Limb (tissue), 2 donors: ENCODE measurements around the gene HELZ.
A peak's percentile ranks its signal among the peaks of the same experiment; 100 is the strongest.
"Not testable (repeated sequence)": the region's sequence is repeated elsewhere in the genome, so short reads cannot be mapped to it uniquely, and the experiment has no call there.

Experiments
- DNase-seq, 2 donors: peaks; one replicate each; pipeline ENCODE4 v3.0.0-alpha.2; 2016; ENCODE audit errors: extremely low spot score in 2 of 2

HELZ gene

GRCh38 chr17:67197023-67197422 lies 48.0 kb downstream of the HELZ start:
- DNase-seq, result not testable (repeated sequence)

- no peak for DNase-seq
Observed at GRCh38 chr17:67196422-67196821, 48.6 kb downstream of the HELZ start.

GRCh38 chr17:67194134-67194533 lies 50.9 kb downstream of the HELZ start:
- DNase-seq, result no peak

GRCh38 chr17:67187927-67188326 lies 57.1 kb downstream of the HELZ start:
- DNase-seq, result no peak

GRCh38 chr17:67186782-67187181 lies 58.2 kb downstream of the HELZ start:
- DNase-seq, result no peak

GRCh38 chr17:67183531-67183930 lies 61.5 kb downstream of the HELZ start:
- DNase-seq, result no peak

- no peak for DNase-seq
Observed at GRCh38 chr17:67181825-67182224, 63.2 kb downstream of the HELZ start.

GRCh38 chr17:67180275-67180674 lies 64.7 kb downstream of the HELZ start:
- no peak for DNase-seq

- DNase-seq, result no peak
Observed at GRCh38 chr17:67178555-67178954, 66.4 kb downstream of the HELZ start.

GRCh38 chr17:67177732-67178131 lies 67.3 kb downstream of the HELZ start:
- no peak for DNase-seq

- DNase-seq, result no peak
Observed at GRCh38 chr17:67174190-67174589, 70.8 kb downstream of the HELZ start.

- no peak for DNase-seq
Observed at GRCh38 chr17:67171560-67171959, 73.4 kb downstream of the HELZ start.

- no peak for DNase-seq
Observed at GRCh38 chr17:67168496-67168895, 76.5 kb downstream of the HELZ start.

- DNase-seq, result no peak
Observed at GRCh38 chr17:67165201-67165600, 79.8 kb downstream of the HELZ start.

- DNase-seq, result no peak
Observed at GRCh38 chr17:67164302-67164701, 80.7 kb downstream of the HELZ start.

GRCh38 chr17:67162771-67163170 lies 82.2 kb downstream of the HELZ start:
- DNase-seq, result no peak

GRCh38 chr17:67161573-67161972 lies 83.4 kb downstream of the HELZ start:
- no peak for DNase-seq

GRCh38 chr17:67160791-67161190 lies 84.2 kb downstream of the HELZ start:
- DNase-seq, result no peak

GRCh38 chr17:67157732-67158639 lies 87.0 kb downstream of the HELZ start:
- peak in 1 of 2 donors; percentile 26 for DNase-seq

- no peak for DNase-seq
Observed at GRCh38 chr17:67156269-67157199, 88.5 kb downstream of the HELZ start.

GRCh38 chr17:67152824-67153223 lies 92.2 kb downstream of the HELZ start:
- no peak for DNase-seq

GRCh38 chr17:67151717-67152116 lies 93.3 kb downstream of the HELZ start:
- no peak for DNase-seq
